Smooth muscle cell of trachea (primary cell): ENCODE data around the gene POLD4. TPM values are rescaled to one million over a fixed set of nuclear protein-coding genes. Genes with fewer than 3 reads are reported as not detected.

ENCODE experiments used
- total RNA-seq: library from RNA; depleted of rRNA; stranded (reverse); fragments of >200 nt; gene quantifications from 2 replicates; pipeline ENCODE4 v1.2.1, GENCODE V29; 2014

POLD4 gene
- total RNA-seq = 25.6 and 60.2 TPM in 2 replicates

DNA sequence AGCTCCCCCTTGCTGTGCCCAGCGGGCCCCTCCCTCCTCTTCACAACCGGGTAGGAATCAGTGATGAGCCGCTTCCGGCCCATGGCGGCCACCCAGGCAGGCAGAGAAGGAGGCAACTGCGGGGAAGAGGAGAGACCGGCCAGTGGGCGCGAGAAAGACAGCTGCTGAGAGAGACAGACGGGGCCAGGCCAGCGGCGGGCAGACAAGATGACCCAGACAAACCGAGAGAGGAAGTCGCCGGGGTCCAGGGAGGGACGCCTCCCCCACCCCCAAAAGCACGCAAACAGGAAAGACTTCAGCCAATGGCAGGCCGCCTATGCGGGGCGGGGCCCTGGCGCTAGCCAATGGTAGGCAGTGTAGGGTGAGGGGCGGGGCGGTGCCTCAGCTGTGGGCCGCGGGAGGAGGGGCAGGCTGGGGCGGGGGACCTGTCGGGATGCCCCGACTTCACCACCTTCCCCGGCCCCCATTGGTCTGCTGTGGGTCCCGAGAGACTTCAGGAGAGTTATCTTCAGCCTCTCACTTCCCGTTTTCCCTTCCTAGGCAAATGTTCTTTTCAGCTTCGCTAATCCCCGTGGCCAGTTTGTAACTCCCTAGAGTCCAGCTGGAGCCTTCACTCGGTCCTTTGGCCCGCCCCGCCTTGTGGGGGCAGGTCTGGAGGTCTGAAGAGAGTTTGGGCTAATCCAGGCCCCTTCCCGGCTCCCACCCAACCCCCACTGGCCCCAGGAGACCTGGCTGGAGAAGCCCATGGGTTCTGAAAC lies at the start of gene POLD4:
POLD4 (minus strand) TSS at position 230 of the 758 bp plus-strand sequence; CDS start at position 83, 147 bp downstream.

DNA sequence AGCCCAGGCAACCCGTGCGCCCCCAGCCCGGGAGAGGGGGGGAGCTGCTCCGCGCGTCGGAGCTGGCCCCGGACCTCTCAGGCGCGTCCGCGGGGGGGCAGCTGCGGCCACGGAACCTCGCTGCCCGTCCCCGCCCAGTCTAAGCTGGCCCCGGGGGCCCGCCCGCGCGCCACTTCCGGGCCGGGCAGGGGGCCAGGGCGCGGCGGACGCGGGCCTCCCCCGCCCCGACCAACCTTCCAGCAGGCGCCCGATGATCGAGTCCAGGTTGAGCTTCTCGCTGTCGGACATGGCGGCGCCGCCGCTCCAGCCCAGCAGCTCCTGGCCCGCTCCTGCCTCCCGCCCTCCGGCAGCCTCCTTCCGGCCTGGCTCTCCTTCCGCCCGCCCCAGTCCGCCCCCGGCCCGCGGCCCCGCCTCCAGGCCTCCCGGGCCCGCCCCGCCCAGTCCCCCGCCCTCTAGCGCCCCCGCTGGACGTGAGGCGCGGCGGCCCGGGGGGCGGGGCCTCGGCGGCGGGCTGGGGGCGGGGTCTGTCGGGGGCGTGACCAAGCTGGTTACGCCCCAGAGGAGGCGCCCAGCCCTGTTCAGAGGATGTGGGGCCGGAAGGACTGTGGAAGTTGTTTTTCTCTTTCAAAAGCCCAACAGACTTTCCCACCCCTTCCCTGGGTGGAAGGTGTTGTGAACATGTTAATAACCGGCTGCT lies 48.3 kb upstream of the POLD4 start, which contains the start of gene PPP1CA:
PPP1CA (minus strand) TSS at position 364 of the 697 bp plus-strand sequence; CDS start at position 288, 76 bp downstream.

GRCh38 chr11:67391304-67392182 lies 38.2 kb upstream of the POLD4 start, which contains the start of gene RAD9A:
RAD9A (plus strand) TSS chr11:67391986; CDS start chr11:67392045, 59 bp downstream.

DNA sequence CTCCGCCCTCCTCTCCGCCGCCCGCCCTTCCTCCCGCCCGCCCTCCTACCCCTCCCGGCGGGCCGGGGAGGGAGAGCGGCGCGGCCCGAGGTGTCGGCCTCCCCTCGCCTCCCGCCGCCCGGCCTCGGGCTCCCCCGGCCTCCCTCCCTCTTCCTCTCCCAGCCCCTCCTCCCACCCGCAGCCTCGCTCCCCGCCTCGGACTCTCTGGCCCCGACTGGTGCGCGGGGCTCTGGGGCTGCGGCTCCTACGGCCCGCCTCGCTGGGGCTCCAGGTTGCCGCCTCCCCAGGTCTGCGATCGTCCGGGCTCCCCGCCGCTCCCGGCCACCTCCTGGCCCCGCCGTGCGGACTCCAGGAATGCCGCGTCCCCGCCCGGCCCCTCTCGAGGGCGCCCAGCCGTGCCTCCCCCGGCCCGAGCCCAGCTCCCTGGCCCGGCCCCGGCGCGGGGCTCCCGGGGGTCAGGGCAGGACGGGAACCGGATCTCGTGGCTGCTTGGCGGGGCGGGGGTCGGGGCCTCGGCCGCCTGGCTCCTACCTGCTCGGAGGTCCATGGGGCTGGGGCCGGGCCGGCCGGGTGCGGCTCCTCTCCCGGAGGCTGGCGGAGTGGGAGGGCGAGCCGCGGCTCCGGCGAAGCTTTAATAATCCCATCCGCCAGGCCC lies 19.8 kb upstream of the POLD4 start, which contains the start of gene CLCF1:
CLCF1 (minus strand) TSS at position 606 of the 655 bp plus-strand sequence; CDS start at position 547, 59 bp downstream.

DNA sequence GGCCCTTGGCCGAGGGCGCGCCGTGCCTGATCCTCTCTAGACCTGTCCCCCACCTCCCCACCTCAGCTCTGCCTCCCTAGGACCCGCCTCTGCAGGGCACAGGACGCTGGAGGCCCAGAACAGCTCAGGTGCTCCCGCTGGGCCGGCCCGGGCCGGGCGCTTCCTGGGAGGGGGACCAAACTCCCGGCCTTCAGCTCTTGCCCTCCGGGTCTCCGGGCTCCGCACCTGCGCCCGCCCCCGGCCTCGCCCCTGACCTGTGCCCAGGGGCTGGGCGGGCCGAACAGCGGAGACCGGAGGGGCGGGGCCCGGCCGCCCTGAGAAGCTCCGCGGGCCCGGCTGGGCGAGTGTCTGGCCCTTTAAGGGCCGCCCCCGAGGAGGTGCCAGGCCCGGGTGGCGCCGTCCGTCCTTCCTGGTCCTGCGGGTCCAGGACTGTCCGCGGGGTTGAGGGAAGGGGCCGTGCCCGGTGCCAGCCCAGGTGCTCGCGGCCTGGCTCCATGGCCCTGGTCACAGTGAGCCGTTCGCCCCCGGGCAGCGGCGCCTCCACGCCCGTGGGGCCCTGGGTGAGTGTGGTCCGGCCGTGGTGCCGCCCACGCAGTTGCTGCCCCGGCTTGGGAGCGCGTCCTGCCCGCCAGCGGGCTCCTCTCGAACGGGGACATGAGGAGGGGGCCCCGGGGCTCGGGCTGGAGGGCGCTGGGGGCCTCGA lies 50.1 kb downstream of the POLD4 start, which contains the start of gene SSH3:
SSH3 (plus strand) TSS at position 399 of the 703 bp plus-strand sequence; CDS start at position 495, 96 bp downstream.

Other genes with a start within 250 kb of the POLD4 start
- 52.6 and 52.8 TPM in 2 replicates for gene KDM2A, start 234.3 kb downstream of the POLD4 start, total RNA-seq
- 30.8 and 33.2 TPM in 2 replicates for gene GRK2, start 87.1 kb downstream of the POLD4 start, total RNA-seq
- gene ANKRD13D, start 64.2 kb downstream of the POLD4 start, total RNA-seq = 26.0 and 36.9 TPM in 2 replicates
- 24.4 and 30.8 TPM in 2 replicates for gene SSH3, start 50.0 kb downstream of the POLD4 start, total RNA-seq
- gene CLCF1, start 20.1 kb upstream of the POLD4 start, total RNA-seq = 3.1 TPM in 2 replicates
- 5.8 and 7.3 TPM in 2 replicates for gene RAD9A, start 38.4 kb upstream of the POLD4 start, total RNA-seq
- gene PPP1CA, start 48.3 kb upstream of the POLD4 start, total RNA-seq = 128 and 198 TPM in 2 replicates
- under 0.01 TPM in 1 of 2 replicates, not detected in the other for gene TBC1D10C, start 50.5 kb upstream of the POLD4 start, total RNA-seq
- gene CARNS1, start 62.1 kb upstream of the POLD4 start, total RNA-seq = 0.15 and 0.66 TPM in 2 replicates
- gene RPS6KB2, start 74.9 kb upstream of the POLD4 start, total RNA-seq = 47.6 and 55.6 TPM in 2 replicates
- 0.50 and 1.3 TPM in 2 replicates for gene PTPRCAP, start 84.1 kb upstream of the POLD4 start, total RNA-seq
- gene CORO1B, start 89.9 kb upstream of the POLD4 start, total RNA-seq = 134 and 212 TPM in 2 replicates
- gene GPR152, start 99.2 kb upstream of the POLD4 start, total RNA-seq = 0.17 TPM in 1 of 2 replicates, not detected in the other
- gene CABP4, start 101.8 kb upstream of the POLD4 start, total RNA-seq = not detected in 2 replicates
- gene TMEM134, start 115.7 kb upstream of the POLD4 start, total RNA-seq = 25.5 and 36.7 TPM in 2 replicates
- 78.4 and 93.5 TPM in 2 replicates for gene AIP, start 129.5 kb upstream of the POLD4 start, total RNA-seq
- gene PITPNM1, start 151.8 kb upstream of the POLD4 start, total RNA-seq = 19.2 and 23.0 TPM in 2 replicates
- gene CDK2AP2, start 154.6 kb upstream of the POLD4 start, total RNA-seq = 14.8 and 15.2 TPM in 2 replicates
- gene CABP2, start 169.9 kb upstream of the POLD4 start, total RNA-seq = not detected in 2 replicates
- 842 and 851 TPM in 2 replicates for gene GSTP1, start 230.3 kb upstream of the POLD4 start, total RNA-seq